Measurements from ENCODE around the gene ENG. TPM values are rescaled to one million over a fixed set of nuclear protein-coding genes. Genes with fewer than 3 reads are reported as not detected.

ENG gene
- polyA plus RNA-seq, 3 donors = 15.7 to 26.0 (median 17.9) TPM

- Histone ChIP-seq H3K27me3 (ENCODE audit: control insufficient read depth in 2 of 2, insufficient read depth in 2 of 2, low read length in 2 of 2) (no peaks in the 10 kb centered on the region), H4K20me1 (ENCODE audit: insufficient read depth, low read length) (no peaks in the 10 kb centered on the region), H3K4me3 (replicated peaks in 1 of 3; ENCODE audit: low read depth in 2 of 3, low read length in 3 of 3) (no peak overlapping the region), H3K9ac (ENCODE audit: insufficient read depth, low read length, poor library complexity, severe bottlenecking) (no peak overlapping the region), H3K4me2 (replicated peaks; ENCODE audit: extremely low read depth, low read length, poor library complexity, severe bottlenecking) (no peak overlapping the region), H3K79me2 (ENCODE audit: insufficient read depth, low read length) (no peaks in the 10 kb centered on the region), H3K4me1 (ENCODE audit: control insufficient read depth in 1 of 2, insufficient read depth in 2 of 2, low read length in 2 of 2) (peaks cover 29 to 30% of the 10 kb centered on the region in 2 donors), H3K27ac (ENCODE audit: low read depth in 1 of 2, low read length in 2 of 2) (no peak overlapping the region), H3K9me3 (replicated peaks in 1 of 2; ENCODE audit: control insufficient read depth in 1 of 2, insufficient read depth in 1 of 2, low read length in 2 of 2) (no peaks in the 10 kb centered on the region), H3K36me3 (replicated peaks in 1 of 2; ENCODE audit: control insufficient read depth in 1 of 2, insufficient read depth in 2 of 2, low read length in 2 of 2) (no peaks in the 10 kb centered on the region), H2AFZ (ENCODE audit: insufficient read depth, low read depth, low read length, poor library complexity, severe bottlenecking) (no peak overlapping the region)
- Mint-ChIP-seq H3K9me3 (peaks cover 0 to 3% (median 0%) of the 10 kb centered on the region in 7 donors), H3K4me1 (peaks cover 32% of the 10 kb centered on the region), H3K36me3 (peaks cover 0 to 3% of the 10 kb centered on the region in 2 donors), H3K27ac (peak overlapping the region in 3 of 7 donors; percentile 43 to 54 (median 46)), H3K27me3 (ENCODE audit: low read depth in 3 of 3) (peaks cover 0 to 2% (median 2%) of the 10 kb centered on the region in 3 donors), H3K4me3 (no peak overlapping the region)
- no peak for TF ChIP-seq CTCF (IDR thresholded peaks at IDR 0.05)
- DNase-seq = no peak
- intact Hi-C loops (cut with micrococcal nuclease) = loop anchor here (5.0 kb wide), 3 partner anchors 65 to 130 kb away; partner anchors contain the start of genes CDK9 (in 1 of the 2), FPGS (in 1 of the 2) and TOR2A (in 1 of the 2)
- WGBS (ENCODE audit: insufficient coverage) = 94% methylated on average over 17 of the region's 30 CpGs
Observed at GRCh38 chr9:127867356-127868277, 13.2 kb upstream of the ENG start.

GRCh38 chr9:127866535-127866934, 12.1 kb upstream of the ENG start:
- Histone ChIP-seq H3K9ac (ENCODE audit: insufficient read depth, low read length, poor library complexity, severe bottlenecking) (no peak overlapping the region), H3K4me3 (replicated peaks in 1 of 3; ENCODE audit: low read depth in 2 of 3, low read length in 3 of 3) (no peak overlapping the region), H3K4me2 (replicated peaks; ENCODE audit: extremely low read depth, low read length, poor library complexity, severe bottlenecking) (no peak overlapping the region), H4K20me1 (ENCODE audit: insufficient read depth, low read length) (no peaks in the 10 kb centered on the region), H2AFZ (ENCODE audit: insufficient read depth, low read depth, low read length, poor library complexity, severe bottlenecking) (no peak overlapping the region), H3K79me2 (ENCODE audit: insufficient read depth, low read length) (no peaks in the 10 kb centered on the region), H3K4me1 (ENCODE audit: control insufficient read depth in 1 of 2, insufficient read depth in 2 of 2, low read length in 2 of 2) (peaks cover 39 to 40% of the 10 kb centered on the region in 2 donors), H3K27me3 (ENCODE audit: control insufficient read depth in 2 of 2, insufficient read depth in 2 of 2, low read length in 2 of 2) (no peaks in the 10 kb centered on the region), H3K27ac (ENCODE audit: low read depth in 1 of 2, low read length in 2 of 2) (no peak overlapping the region), H3K36me3 (replicated peaks in 1 of 2; ENCODE audit: control insufficient read depth in 1 of 2, insufficient read depth in 2 of 2, low read length in 2 of 2) (no peaks in the 10 kb centered on the region), H3K9me3 (replicated peaks in 1 of 2; ENCODE audit: control insufficient read depth in 1 of 2, insufficient read depth in 1 of 2, low read length in 2 of 2) (no peaks in the 10 kb centered on the region)
- H3K27ac Mint-ChIP-seq = peak overlapping the region in 1 of 7 donors; percentile 73
- intact Hi-C loops (cut with micrococcal nuclease) = loop anchor here (5.0 kb wide), 3 partner anchors 64 to 129 kb away; partner anchors contain the start of genes CDK9 (in 1 of the 2), FPGS (in 1 of the 2) and TOR2A (in 1 of the 2)
- peaks cover 43% of the 10 kb centered on the region for H3K4me1 Mint-ChIP-seq
- H3K27me3 Mint-ChIP-seq (ENCODE audit: low read depth in 3 of 3) = peaks cover 0 to 2% (median 2%) of the 10 kb centered on the region in 3 donors
- TF ChIP-seq CTCF (IDR thresholded peaks at IDR 0.05) = no peak
- H3K9me3 Mint-ChIP-seq = peaks cover 0 to 3% (median 0%) of the 10 kb centered on the region in 7 donors
- peaks cover 0 to 3% of the 10 kb centered on the region in 2 donors for H3K36me3 Mint-ChIP-seq
- no peak for DNase-seq
- 99% methylated on average over 11 of the region's 13 CpGs for WGBS (ENCODE audit: insufficient coverage)
- no peak overlapping the region for H3K4me3 Mint-ChIP-seq

Measured in CD14-positive monocyte (primary cell).